HG03066 (cell line): Measurements from ENCODE around the gene A3GALT2.

Source experiments
- ATAC-seq: cut with Tn5 transposase; IDR thresholded peaks from one replicate; pipeline ENCODE4 v1.9.1; 2021; ENCODE audit warnings: low read depth; ENCODE audit not compliant: unreplicated experiment

A3GALT2 gene

GRCh38 chr1:33332881-33333280 lies 12.0 kb upstream of the A3GALT2 start:
- no peak for ATAC-seq

- ATAC-seq = no peak
Observed at GRCh38 chr1:33332357-33332789, 11.5 kb upstream of the A3GALT2 start.

GRCh38 chr1:33331444-33332356 lies 10.8 kb upstream of the A3GALT2 start:
- ATAC-seq = no peak

- no peak for ATAC-seq
Observed at GRCh38 chr1:33330906-33331305, 10.0 kb upstream of the A3GALT2 start.

GRCh38 chr1:33330361-33330890 lies 9.5 kb upstream of the A3GALT2 start:
- no peak for ATAC-seq

DNA sequence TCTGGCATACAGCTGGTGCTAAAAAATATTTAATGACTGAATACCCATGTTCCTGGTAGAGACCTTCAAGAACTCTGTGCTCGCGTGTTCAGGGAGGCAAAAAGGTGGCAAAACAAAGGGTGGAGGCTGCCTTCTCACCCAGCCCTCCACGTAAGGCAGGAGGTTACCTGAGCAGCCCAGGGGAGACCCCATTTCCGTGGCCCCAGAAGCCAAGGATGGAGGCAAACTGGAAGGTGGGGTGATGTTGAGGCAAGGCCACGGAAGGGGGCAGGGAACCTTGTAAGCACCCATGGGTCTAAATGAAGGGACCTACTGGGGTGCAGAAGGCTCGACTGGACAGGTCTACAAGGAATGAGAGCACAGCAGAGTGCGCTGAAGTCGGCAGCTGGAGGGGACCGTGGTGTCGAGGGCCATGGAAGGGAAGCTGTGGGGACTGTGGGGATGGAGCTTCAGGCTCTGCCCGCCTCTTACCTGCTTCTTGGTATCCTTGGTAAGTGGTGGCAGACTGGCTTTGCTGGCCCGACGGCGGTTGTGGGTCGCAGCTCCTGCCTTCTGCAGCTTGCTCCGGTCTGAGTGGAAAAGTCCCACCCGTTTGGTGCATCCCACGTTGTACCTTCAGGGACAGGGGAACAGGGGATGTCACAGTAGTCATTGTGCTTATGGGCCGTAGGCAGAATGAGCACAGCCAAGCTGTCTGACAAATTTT lies 8.9 kb upstream of the A3GALT2 start:
- ATAC-seq = no peak

GRCh38 chr1:33328817-33329216 lies 7.9 kb upstream of the A3GALT2 start:
- ATAC-seq = no peak

GRCh38 chr1:33327587-33328325 lies 6.9 kb upstream of the A3GALT2 start:
- ATAC-seq = no peak

DNA sequence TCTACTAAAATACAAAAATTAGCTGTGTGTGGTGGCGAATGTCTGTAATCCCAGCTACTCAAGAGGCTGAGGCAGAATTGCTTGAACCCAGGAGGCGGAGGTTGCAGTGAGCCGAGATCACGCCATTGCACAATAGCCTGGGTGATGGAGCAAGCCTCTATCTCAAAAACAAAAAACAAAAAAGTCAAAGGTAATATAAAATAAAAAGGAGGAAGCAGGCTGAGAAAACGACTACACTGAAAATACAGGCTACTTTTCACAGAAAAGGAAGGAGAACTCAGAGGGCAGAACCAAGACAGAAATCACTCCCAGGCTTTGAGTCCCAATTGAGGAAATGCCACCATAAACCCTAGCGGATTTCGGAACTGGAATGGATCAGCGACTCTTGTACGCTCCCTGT lies 5.9 kb upstream of the A3GALT2 start:
- ATAC-seq = no peak

GRCh38 chr1:33324677-33325575 lies 4.0 kb upstream of the A3GALT2 start:
- ATAC-seq = no peak

- ATAC-seq = no peak
Observed at GRCh38 chr1:33323663-33324477, 3.0 kb upstream of the A3GALT2 start.

GRCh38 chr1:33322870-33323585 lies 2.1 kb upstream of the A3GALT2 start:
- ATAC-seq = no peak

GRCh38 chr1:33322109-33322508 lies 1.2 kb upstream of the A3GALT2 start:
- ATAC-seq = no peak

GRCh38 chr1:33321178-33321577 lies 280 bp upstream of the A3GALT2 start:
- ATAC-seq = no peak

DNA sequence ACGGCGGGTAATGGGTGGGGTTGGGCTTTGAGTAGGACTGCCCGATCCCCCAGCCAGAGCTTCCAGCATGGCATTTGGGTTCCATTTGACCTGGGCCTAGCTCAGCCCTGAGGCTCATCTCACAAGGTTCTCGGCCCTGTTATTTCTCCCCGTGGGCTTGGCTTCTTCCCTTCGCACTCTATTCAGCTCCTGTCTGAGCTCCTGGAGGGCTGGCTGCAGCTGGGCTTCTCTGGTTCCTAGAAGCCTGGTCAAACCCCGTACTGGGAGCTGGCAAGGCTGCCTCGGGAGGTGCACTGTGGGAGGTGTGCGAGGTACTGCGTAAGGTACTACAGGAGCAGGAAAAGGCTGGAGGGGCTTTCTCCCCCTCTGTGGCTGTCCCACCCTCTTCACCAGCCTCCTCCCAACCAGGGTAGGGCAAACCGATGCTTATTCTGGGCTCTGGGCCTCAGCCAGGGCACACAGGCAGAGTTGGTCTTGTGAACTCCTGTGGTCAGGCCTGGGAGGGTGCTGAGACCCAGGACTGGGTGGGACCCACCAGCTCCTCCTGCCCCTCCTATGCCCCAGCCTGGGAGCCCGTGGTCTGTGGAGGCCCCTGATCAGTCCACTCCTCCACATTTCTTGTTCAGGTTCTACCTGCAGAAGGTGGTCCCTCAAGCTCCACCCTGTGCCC lies 814 bp downstream of the A3GALT2 start:
- no peak for ATAC-seq

GRCh38 chr1:33319186-33319948 lies 1.5 kb downstream of the A3GALT2 start:
- no peak for ATAC-seq

DNA sequence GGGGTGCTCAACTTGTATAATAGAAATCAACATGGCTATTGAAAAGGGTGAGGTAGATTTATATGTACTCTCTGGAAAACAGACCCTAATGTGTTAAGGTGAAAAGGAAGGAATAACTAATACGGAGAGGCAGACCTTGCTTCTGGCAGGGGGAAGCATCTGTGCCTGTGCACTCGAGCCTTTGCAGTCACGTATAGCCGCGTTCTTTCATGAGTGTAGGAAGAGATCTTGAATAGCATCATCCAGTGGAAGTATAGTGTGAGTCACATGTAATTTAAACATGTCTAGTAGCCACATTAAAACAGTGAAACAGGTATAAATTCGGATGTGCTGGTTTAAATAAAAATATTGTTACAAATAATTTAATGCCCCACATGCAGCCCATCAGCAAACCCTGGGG lies 3.0 kb downstream of the A3GALT2 start:
- ATAC-seq = no peak
